SU-DHL-6 (cell line): ENCODE measurements around the gene C14orf132.

Source experiments
- H2AFZ ChIP-seq: fragments of 200-600 bp; sonication (generic); 2 replicates; pipeline ENCODE4 v1.6.1; 2014; ENCODE audit warnings: low read depth, mild to moderate bottlenecking, moderate library complexity, mixed read lengths, antibody characterized with exemption, low read length; ENCODE audit not compliant: severe bottlenecking
- H3F3A ChIP-seq: fragments of 200-600 bp; shearing (Covaris generic); 2 replicates; pipeline ENCODE4 v1.6.0; 2016; ENCODE audit warnings: antibody characterized with exemption, mild to moderate bottlenecking; ENCODE audit not compliant: insufficient read depth
- H3K27ac ChIP-seq: fragments of 200-600 bp; sonication (generic); 2 replicates; pipeline ENCODE4 v1.5.1; 2016; ENCODE audit warnings: low read depth, mild to moderate bottlenecking, low read length, moderate library complexity, mixed read lengths
- H3K27me3 ChIP-seq: fragments of 200-600 bp; sonication (generic), shearing (Covaris generic); 2 replicates; pipeline ENCODE4 v1.6.0; 2014; ENCODE audit warnings: mild to moderate bottlenecking, low read length
- H3K36me3 ChIP-seq: fragments of 200-600 bp; sonication (generic); 2 replicates; pipeline ENCODE4 v1.6.1; 2014; ENCODE audit warnings: mild to moderate bottlenecking, low read length, mixed read lengths
- H3K4me2 ChIP-seq: fragments of 300-600, 200-600 bp; shearing (Covaris generic), sonication (generic); 2 replicates; pipeline ENCODE4 v1.6.0; 2014; ENCODE audit warnings: low read length, low read depth, mild to moderate bottlenecking; ENCODE audit not compliant: poor library complexity, severe bottlenecking
- H3K4me3 ChIP-seq: fragments of 200-600 bp; sonication (generic); 2 replicates; pipeline ENCODE4 v1.5.1; 2014; ENCODE audit warnings: antibody characterized with exemption, low read length, mild to moderate bottlenecking, mixed read lengths; ENCODE audit not compliant: insufficient read depth, poor library complexity, severe bottlenecking
- H3K79me2 ChIP-seq: fragments of 200-600 bp; sonication (generic); 2 replicates; pipeline ENCODE4 v1.6.1; 2014; ENCODE audit warnings: mild to moderate bottlenecking, low read length, moderate library complexity; ENCODE audit not compliant: insufficient read depth
- H3K9ac ChIP-seq: fragments of 200-600 bp; sonication (generic); 2 replicates; pipeline ENCODE4 v1.7.0; 2014; ENCODE audit warnings: mild to moderate bottlenecking, low read length
- H3K9me2 ChIP-seq: fragments of 200-600 bp; sonication (generic); replicated peaks from 2 replicates; pipeline ENCODE4 v1.6.1; 2014; ENCODE audit warnings: low read length; ENCODE audit not compliant: insufficient read depth
- H3K9me3 ChIP-seq: fragments of 200-600 bp; sonication (generic); 2 replicates; pipeline ENCODE4 v1.6.1; 2014; ENCODE audit warnings: low read length, mixed read lengths; ENCODE audit not compliant: insufficient read depth
- H4K20me1 ChIP-seq: fragments of 200-600 bp; sonication (generic); 2 replicates; pipeline ENCODE4 v1.6.1; 2014; ENCODE audit warnings: low read depth, mild to moderate bottlenecking, antibody characterized with exemption, low read length, moderate library complexity, mixed read lengths
- CTCF ChIP-seq: fragments of 200-600 bp; sonication (generic); IDR thresholded peaks from one replicate; pipeline ENCODE4 v1.5.1; 2017; ENCODE audit warnings: antibody characterized with exemption, mild to moderate bottlenecking, low read length, moderate library complexity; ENCODE audit not compliant: insufficient read depth, poor library complexity, severe bottlenecking
- EZH2phosphoT487 ChIP-seq: fragments of 200-600 bp; sonication (generic), shearing (Covaris generic); conservative IDR thresholded peaks from 2 replicates; pipeline ENCODE4 v1.6.1; 2018; ENCODE audit warnings: mild to moderate bottlenecking, antibody characterized with exemption, low read length, moderate library complexity, mixed read lengths

The C14orf132 gene

GRCh38 chr14:96097752-96098151 is 58.6 kb downstream of the C14orf132 start:
- Histone ChIP-seq H4K20me1 (no peaks in the 10 kb centered on the region), H3K4me3 (no peak overlapping the region), H3K27me3 (no peaks in the 10 kb centered on the region), H3K27ac (no peak overlapping the region), H3K79me2 (no peaks in the 10 kb centered on the region), H3K9me3 (no peaks in the 10 kb centered on the region), H2AFZ (no peak overlapping the region), H3F3A (no peaks in the 10 kb centered on the region), H3K9ac (no peak overlapping the region), H3K36me3 (no peaks in the 10 kb centered on the region), H3K4me2 (no peak overlapping the region), H3K9me2 (no peaks in the 10 kb centered on the region)
- TF ChIP-seq EZH2phosphoT487 = no peak

DNA sequence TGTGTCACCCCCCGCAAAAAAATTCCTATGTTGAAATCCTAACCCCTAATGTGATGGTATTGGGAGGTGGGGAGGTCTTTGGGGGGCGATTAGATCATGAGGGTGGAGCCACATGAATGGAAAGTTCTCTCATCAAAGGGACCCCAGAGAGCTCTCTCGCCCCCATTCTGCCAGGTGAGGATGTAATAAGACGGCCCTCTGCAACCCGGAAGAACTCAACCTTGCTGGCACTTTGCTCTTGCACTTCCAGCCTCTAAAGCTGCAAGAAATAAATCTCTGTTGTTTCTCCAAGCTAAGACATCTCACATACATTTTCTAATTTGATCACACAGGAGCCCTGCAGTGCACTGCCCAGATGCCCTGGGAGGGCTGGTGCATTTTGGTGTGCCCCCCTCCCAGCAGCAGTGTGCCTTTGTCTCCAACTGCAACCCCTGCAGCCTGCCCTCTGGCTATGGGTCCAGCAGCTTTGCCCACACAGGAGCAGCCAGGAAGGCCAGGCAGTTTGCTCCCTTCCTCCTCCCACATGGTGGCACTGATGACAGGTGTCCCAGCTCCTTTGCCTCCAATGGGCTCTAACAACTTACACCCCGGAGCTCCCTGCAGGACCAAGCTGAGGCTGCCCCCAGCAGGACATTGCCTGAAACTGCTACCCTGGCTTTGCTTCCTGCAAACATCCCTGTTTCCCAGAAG is 59.3 kb downstream of the C14orf132 start:
- H3K4me2 ChIP-seq = no peak overlapping the region
- H3K36me3 ChIP-seq = no peaks in the 10 kb centered on the region
- no peaks in the 10 kb centered on the region for H3K27me3 ChIP-seq
- no peak overlapping the region for H2AFZ ChIP-seq
- H4K20me1 ChIP-seq = no peaks in the 10 kb centered on the region
- no peaks in the 10 kb centered on the region for H3K9me3 ChIP-seq
- H3K27ac ChIP-seq = no peak overlapping the region
- no peaks in the 10 kb centered on the region for H3K9me2 ChIP-seq
- TF ChIP-seq CTCF (peak; percentile 29), EZH2phosphoT487 (no peak)
- H3K79me2 ChIP-seq = no peaks in the 10 kb centered on the region
- H3F3A ChIP-seq = no peaks in the 10 kb centered on the region
- H3K4me3 ChIP-seq = no peak overlapping the region
- H3K9ac ChIP-seq = no peak overlapping the region

- H3K9ac ChIP-seq = no peak overlapping the region
- no peak overlapping the region for H3K4me3 ChIP-seq
- no peaks in the 10 kb centered on the region for H3K36me3 ChIP-seq
- H3K79me2 ChIP-seq = no peaks in the 10 kb centered on the region
- H3K9me3 ChIP-seq = no peaks in the 10 kb centered on the region
- no peak overlapping the region for H3K4me2 ChIP-seq
- no peaks in the 10 kb centered on the region for H3K9me2 ChIP-seq
- no peaks in the 10 kb centered on the region for H3F3A ChIP-seq
- H4K20me1 ChIP-seq = no peaks in the 10 kb centered on the region
- no peak overlapping the region for H3K27ac ChIP-seq
- no peaks in the 10 kb centered on the region for H3K27me3 ChIP-seq
- no peak overlapping the region for H2AFZ ChIP-seq
- no peak for TF ChIP-seq EZH2phosphoT487
- no peak for TF ChIP-seq CTCF
Measured at GRCh38 chr14:96098999-96099335, 59.8 kb downstream of the C14orf132 start.

DNA sequence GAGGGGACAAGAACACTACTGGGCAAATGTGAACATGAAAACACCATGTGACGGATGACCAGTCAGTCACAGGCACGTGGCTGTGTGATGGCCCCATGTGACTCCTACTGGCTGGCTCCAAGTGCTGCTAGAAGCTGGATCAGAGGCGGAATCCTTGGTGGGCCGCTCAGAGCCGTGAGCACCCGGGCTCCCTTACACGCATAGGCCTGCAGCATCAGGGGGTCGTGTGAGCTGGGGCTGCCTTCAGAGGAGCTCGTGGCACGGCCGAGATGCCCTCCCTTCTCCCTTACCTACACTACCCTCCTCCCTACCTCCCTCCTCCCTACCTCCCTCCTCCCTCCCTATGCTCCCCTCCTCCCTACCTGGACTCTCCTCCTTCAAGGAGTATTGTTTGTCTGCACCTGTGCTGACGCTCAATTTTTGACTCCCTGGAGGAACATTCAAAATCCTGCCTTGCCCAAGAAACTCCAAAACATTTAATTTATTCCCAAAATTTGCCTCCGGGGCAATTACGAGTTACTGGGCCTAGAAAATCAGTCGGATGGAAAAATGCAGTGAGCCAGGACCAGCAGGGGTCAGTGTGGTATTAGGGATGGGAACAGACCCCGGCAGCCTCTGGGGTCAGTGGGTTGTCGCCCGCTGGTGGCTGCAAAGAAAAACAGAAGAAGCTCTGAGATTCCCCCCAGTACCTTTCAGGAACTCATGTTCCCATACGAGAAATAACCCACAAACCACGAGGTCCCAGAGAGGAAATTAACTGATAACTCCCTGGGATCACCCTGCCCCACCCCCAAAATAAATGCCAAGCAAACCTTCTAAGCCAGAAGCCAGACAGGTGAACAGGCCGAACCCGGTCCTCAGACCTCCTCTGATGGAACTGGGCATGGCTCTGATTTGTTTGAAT is 61.3 kb downstream of the C14orf132 start:
- Histone ChIP-seq H3K4me2 (no peak overlapping the region), H2AFZ (no peak overlapping the region), H3K4me3 (no peak overlapping the region)

More for the DNA sequence above, 61.3 kb downstream of the C14orf132 start:
- TF ChIP-seq EZH2phosphoT487 (no peak), CTCF (peak; percentile 89)
- H3K9ac ChIP-seq = no peak overlapping the region
- H3K79me2 ChIP-seq = no peaks in the 10 kb centered on the region
- H3K27me3 ChIP-seq = no peaks in the 10 kb centered on the region
- no peaks in the 10 kb centered on the region for H4K20me1 ChIP-seq
- H3K9me3 ChIP-seq = no peaks in the 10 kb centered on the region
- no peak overlapping the region for H3K27ac ChIP-seq
- H3K36me3 ChIP-seq = no peaks in the 10 kb centered on the region
- H3K9me2 ChIP-seq = no peaks in the 10 kb centered on the region
- no peaks in the 10 kb centered on the region for H3F3A ChIP-seq
